ENCODE measurements around the gene H6PD.

DNA sequence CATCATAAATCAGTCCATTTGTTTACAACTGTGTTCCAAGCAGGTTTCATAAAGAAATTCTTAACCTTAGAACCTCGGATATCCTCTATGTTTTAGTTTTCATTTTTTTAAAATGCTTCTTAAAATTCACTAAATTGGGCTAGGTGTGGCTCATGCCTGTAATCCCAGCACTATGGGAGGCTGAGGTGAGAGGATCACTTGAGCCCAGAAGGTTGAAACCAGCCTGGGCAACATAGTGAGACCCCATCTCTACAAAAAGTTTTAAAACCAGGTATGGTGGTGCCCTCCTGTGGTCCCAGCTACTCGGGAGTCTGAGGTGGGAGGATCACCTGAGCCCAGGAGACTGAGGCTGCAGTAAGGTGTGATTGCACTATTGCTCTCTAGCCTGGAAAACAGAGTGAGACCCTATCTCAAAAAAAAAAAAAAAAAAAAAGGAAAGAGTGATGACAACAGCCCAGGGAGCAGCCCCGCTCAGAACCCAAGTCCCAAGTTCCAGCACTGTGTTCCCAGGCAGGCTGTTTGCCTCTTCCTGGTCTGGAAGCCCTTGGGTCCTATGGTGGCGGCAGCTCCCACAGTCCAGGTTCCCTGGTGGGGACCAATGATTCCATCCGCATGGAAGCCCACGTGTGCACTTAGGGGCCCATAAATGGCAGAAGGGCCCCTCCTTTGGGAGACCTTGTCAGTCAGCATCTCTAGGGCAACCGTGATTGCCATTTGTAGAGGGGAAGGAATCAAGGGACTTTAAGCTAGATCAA is 33.4 kb downstream of the H6PD start:
- TF ChIP-seq, protein P1, sequence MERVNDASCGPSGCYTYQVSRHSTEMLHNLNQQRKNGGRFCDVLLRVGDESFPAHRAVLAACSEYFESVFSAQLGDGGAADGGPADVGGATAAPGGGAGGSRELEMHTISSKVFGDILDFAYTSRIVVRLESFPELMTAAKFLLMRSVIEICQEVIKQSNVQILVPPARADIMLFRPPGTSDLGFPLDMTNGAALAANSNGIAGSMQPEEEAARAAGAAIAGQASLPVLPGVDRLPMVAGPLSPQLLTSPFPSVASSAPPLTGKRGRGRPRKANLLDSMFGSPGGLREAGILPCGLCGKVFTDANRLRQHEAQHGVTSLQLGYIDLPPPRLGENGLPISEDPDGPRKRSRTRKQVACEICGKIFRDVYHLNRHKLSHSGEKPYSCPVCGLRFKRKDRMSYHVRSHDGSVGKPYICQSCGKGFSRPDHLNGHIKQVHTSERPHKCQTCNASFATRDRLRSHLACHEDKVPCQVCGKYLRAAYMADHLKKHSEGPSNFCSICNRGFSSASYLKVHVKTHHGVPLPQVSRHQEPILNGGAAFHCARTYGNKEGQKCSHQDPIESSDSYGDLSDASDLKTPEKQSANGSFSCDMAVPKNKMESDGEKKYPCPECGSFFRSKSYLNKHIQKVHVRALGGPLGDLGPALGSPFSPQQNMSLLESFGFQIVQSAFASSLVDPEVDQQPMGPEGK (CRISPR knock-in tag; IDR thresholded peaks at IDR 0.05; ENCODE audit: borderline replicate concordance), result no peak
- TF ChIP-seq ZNF8 (CRISPR knock-in tag; IDR thresholded peaks at IDR 0.05) (no peak), RARB (CRISPR knock-in tag; IDR thresholded peaks at IDR 0.05) (no peak), TCF4 (CRISPR knock-in tag; IDR thresholded peaks at IDR 0.05; ENCODE audit: borderline replicate concordance) (no peak), ESRRG (CRISPR knock-in tag; IDR thresholded peaks at IDR 0.05) (no peak), CSDC2 (CRISPR knock-in tag; IDR thresholded peaks at IDR 0.05) (no peak), ZFP3 (CRISPR knock-in tag; IDR thresholded peaks at IDR 0.05) (no peak), ZC3H10 (CRISPR knock-in tag; IDR thresholded peaks at IDR 0.05) (no peak)
- TF ChIP-seq, protein P2, sequence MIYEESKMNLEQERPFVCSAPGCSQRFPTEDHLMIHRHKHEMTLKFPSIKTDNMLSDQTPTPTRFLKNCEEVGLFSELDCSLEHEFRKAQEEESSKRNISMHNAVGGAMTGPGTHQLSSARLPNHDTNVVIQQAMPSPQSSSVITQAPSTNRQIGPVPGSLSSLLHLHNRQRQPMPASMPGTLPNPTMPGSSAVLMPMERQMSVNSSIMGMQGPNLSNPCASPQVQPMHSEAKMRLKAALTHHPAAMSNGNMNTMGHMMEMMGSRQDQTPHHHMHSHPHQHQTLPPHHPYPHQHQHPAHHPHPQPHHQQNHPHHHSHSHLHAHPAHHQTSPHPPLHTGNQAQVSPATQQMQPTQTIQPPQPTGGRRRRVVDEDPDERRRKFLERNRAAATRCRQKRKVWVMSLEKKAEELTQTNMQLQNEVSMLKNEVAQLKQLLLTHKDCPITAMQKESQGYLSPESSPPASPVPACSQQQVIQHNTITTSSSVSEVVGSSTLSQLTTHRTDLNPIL (CRISPR knock-in tag; IDR thresholded peaks at IDR 0.05; ENCODE audit: low read depth), result no peak

All from SK-N-SH treated with all-trans-retinoic acid at 6 μM for 48 hours (cell line).